Measurements from ENCODE around the gene SLC11A1.

Gene SLC11A1

DNA sequence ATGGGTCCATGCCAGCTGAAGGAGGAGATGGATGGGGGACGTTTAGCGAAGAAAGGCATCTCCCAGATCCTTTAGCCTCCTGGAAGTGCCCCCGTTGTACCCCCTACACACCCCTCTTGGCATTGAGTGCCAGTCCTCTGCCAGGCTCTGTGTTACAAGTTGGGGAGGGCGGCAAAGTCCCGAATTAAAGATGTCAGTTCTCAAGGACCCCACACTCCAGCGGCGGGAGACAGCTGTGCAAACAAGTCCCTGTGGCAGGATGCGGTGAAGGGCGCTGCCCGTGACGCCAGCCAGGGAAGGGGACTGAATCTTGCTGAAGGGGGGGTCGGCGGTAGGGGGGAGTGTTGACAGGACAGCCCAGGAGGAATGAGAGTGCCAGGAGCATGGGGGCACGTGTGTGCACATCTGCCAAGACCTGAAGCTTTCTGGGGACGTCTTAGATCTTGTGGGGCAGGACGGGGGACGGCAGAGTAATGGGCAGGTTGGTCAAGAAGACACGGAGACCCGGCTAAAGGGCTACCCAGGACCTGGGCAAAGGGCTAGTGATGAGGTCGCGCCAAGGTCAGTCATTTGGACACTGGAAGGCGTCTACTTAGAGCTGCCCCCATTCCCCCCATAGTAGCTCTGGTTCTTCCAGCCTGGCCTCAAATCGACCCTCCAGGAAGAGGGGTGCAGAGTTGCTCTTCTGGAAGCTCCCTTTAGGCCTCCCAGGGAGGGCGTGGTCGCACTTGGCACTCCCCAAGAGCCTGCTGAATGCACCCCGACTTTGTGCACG is 14.8 kb downstream of the SLC11A1 start:
- peak; percentile 40 for DNase-seq (ENCODE audit: low read depth, low spot score)
- CTCF ChIA-PET = interaction anchor here (0.6 to 6.5 kb wide), 23 partner anchors 8 to 177 kb away, joined by 3 to 83 read pairs (median 5); partner anchors contain the start of genes AAMP, PNKD, SLC11A1 and TMBIM1
- TF ChIP-seq, protein P1, sequence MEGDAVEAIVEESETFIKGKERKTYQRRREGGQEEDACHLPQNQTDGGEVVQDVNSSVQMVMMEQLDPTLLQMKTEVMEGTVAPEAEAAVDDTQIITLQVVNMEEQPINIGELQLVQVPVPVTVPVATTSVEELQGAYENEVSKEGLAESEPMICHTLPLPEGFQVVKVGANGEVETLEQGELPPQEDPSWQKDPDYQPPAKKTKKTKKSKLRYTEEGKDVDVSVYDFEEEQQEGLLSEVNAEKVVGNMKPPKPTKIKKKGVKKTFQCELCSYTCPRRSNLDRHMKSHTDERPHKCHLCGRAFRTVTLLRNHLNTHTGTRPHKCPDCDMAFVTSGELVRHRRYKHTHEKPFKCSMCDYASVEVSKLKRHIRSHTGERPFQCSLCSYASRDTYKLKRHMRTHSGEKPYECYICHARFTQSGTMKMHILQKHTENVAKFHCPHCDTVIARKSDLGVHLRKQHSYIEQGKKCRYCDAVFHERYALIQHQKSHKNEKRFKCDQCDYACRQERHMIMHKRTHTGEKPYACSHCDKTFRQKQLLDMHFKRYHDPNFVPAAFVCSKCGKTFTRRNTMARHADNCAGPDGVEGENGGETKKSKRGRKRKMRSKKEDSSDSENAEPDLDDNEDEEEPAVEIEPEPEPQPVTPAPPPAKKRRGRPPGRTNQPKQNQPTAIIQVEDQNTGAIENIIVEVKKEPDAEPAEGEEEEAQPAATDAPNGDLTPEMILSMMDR (IDR thresholded peaks at IDR 0.05; ENCODE audit: insufficient read depth, low read length, missing control alignments) = no peak
- H3K4me3 ChIP-seq (ENCODE audit: low read depth, low read length) = peak overlapping the region; percentile 78
- POLR2A ChIA-PET = interaction anchor here (0.6 to 2.0 kb wide), 5 partner anchors 10 to 755 kb away, joined by 3 to 11 read pairs (median 6); no protein-coding TSS in a partner anchor

GRCh38 chr2:218397463-218397819 is 15.4 kb downstream of the SLC11A1 start:
- CTCF ChIA-PET = interaction anchor here (0.7 to 6.5 kb wide), 10 partner anchors 8 to 124 kb away, joined by 3 to 83 read pairs (median 16); partner anchors contain the start of genes AAMP, PNKD, SLC11A1 and TMBIM1
- POLR2A ChIA-PET = interaction anchor here (0.6 to 2.0 kb wide), 5 partner anchors 9 to 755 kb away, joined by 3 to 6 read pairs (median 3); no protein-coding TSS in a partner anchor
- peak overlapping the region; percentile 78 for H3K4me3 ChIP-seq (ENCODE audit: low read depth, low read length)
- DNase-seq (ENCODE audit: low read depth, low spot score) = no peak
- TF ChIP-seq, protein P1 (IDR thresholded peaks at IDR 0.05; ENCODE audit: insufficient read depth, low read length, missing control alignments) = no peak

DNA sequence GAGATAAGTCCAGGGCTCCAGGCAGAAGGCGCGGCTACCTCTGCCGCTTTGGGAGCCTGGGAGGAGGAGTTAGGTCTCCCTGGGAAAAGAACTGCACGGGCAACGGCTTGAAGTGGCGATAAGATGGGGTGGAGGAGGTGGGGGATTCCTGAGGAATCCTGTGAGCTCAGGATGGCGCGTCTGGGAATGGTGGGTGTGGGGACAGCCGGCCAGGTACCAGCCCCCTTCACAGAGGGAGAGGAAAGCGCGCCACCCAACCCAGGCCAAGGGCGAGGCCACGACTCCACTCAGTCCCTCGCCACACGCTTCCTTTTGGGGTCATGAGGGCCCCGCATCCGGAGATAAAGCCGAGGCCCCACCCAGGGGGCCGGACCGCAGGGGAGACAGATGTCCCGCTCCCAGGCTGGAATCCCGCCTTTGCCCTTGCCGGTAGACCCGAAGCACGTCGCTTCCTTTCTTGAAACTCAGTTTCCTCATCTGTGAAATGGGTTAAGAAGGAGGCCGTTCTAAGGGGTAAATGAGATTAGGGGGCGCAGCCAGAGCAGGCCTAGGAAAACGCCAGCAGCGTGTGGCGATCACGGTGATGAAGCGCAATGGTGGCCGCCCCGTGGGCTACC is 15.9 kb downstream of the SLC11A1 start:
- ChIA-PET CTCF (interaction anchor here (0.6 to 6.5 kb wide), 5 partner anchors 11 to 124 kb away, joined by 3 to 83 read pairs (median 4); partner anchors contain the start of genes AAMP and PNKD), POLR2A (interaction anchor here (0.6 to 1.0 kb wide), 2 partner anchors 8 to 86 kb away, joined by 3 read pairs; no protein-coding TSS in a partner anchor)
- peak; percentile 41 for DNase-seq (ENCODE audit: low read depth, low spot score)
- TF ChIP-seq, protein P1 (IDR thresholded peaks at IDR 0.05; ENCODE audit: insufficient read depth, low read length, missing control alignments) = no peak
- H3K4me3 ChIP-seq (ENCODE audit: low read depth, low read length) = peak overlapping the region; percentile 78

- TF ChIP-seq, protein P1 (IDR thresholded peaks at IDR 0.05; ENCODE audit: insufficient read depth, low read length, missing control alignments) = no peak
- POLR2A ChIA-PET = interaction anchor here (1.0 kb wide), 1 partner anchor 7 kb away, joined by 3 read pairs; no protein-coding TSS in a partner anchor
- CTCF ChIA-PET = interaction anchor here (0.6 to 6.5 kb wide), 2 partner anchors 109 to 125 kb away, joined by 3 to 83 read pairs; partner anchors contain the start of genes AAMP and PNKD
- DNase-seq (ENCODE audit: low read depth, low spot score) = no peak
- H3K4me3 ChIP-seq (ENCODE audit: low read depth, low read length) = peak overlapping the region; percentile 78
Measured at GRCh38 chr2:218398437-218399390, 16.6 kb downstream of the SLC11A1 start.

- TF ChIP-seq, protein P1 (IDR thresholded peaks at IDR 0.05; ENCODE audit: insufficient read depth, low read length, missing control alignments) = peak; percentile 12
- POLR2A ChIA-PET = no interaction called here
- DNase-seq (ENCODE audit: low read depth, low spot score) = peak; percentile 61
- CTCF ChIA-PET = interaction anchor here (0.6 to 1.3 kb wide), 6 partner anchors 60 to 249 kb away, joined by 3 to 4 read pairs (median 3); no protein-coding TSS in a partner anchor
- H3K4me3 ChIP-seq (ENCODE audit: low read depth, low read length) = peak within 1 kb of the TSS; percentile 78
Measured at GRCh38 chr2:218399391-218400166, 17.5 kb downstream of the SLC11A1 start, which contains the start of gene CTDSP1. Gene CTDSP1, plus strand, starts transcription at chr2:218399868. Its CDS starts 223 bp downstream, at chr2:218400091.

Measured in AG04449 (cell line).